Purkinje cell (primary cell): ENCODE measurements around the gene CYP17A1. TPM values are rescaled to one million over a fixed set of nuclear protein-coding genes. Genes with fewer than 3 reads are reported as not detected.

Experiments
- polyA plus RNA-seq: library from polyadenylated mRNA; unstranded; fragments of >200 nt; fragmentation: Nextera tagmentation; gene quantifications from 2 replicates; pipeline ENCODE4 v1.2.1, GENCODE V29; 2014

Gene CYP17A1
- not detected in 2 replicates for polyA plus RNA-seq

GRCh38 chr10:102837230-102837721 lies at the start of gene CYP17A1:
CYP17A1 (minus strand) TSS chr10:102837413; CDS start chr10:102837361, 52 bp downstream.

GRCh38 chr10:102869258-102870198 lies 32.3 kb upstream of the CYP17A1 start, which contains the start of gene AS3MT:
AS3MT (plus strand) TSS chr10:102869470; CDS start chr10:102869593, 123 bp downstream.

Other genes starting within 250 kb of the CYP17A1 start
- gene TRIM8, start 192.9 kb downstream of the CYP17A1 start, polyA plus RNA-seq, result 25.4 and 27.6 TPM in 2 replicates
- gene ARL3, start 123.0 kb downstream of the CYP17A1 start, polyA plus RNA-seq, result 49.8 and 50.7 TPM in 2 replicates
- 0.15 and 0.20 TPM in 2 replicates for gene SFXN2, start 122.8 kb downstream of the CYP17A1 start, polyA plus RNA-seq
- 6.7 and 7.3 TPM in 2 replicates for gene WBP1L, start 93.5 kb downstream of the CYP17A1 start, polyA plus RNA-seq
- gene BORCS7, start 16.8 kb upstream of the CYP17A1 start, polyA plus RNA-seq, result 91.2 and 93.4 TPM in 2 replicates
- 0.59 and 7.1 TPM in 2 replicates for gene AS3MT, start 32.1 kb upstream of the CYP17A1 start, polyA plus RNA-seq
- 5.9 and 6.3 TPM in 2 replicates for gene CNNM2, start 80.9 kb upstream of the CYP17A1 start, polyA plus RNA-seq